ENCODE data around the gene SLC25A4.
"Not testable (repeated sequence)": the region's sequence is repeated elsewhere in the genome, so short reads cannot be mapped to it uniquely, and the experiment has no call there.

The SLC25A4 gene

DNA sequence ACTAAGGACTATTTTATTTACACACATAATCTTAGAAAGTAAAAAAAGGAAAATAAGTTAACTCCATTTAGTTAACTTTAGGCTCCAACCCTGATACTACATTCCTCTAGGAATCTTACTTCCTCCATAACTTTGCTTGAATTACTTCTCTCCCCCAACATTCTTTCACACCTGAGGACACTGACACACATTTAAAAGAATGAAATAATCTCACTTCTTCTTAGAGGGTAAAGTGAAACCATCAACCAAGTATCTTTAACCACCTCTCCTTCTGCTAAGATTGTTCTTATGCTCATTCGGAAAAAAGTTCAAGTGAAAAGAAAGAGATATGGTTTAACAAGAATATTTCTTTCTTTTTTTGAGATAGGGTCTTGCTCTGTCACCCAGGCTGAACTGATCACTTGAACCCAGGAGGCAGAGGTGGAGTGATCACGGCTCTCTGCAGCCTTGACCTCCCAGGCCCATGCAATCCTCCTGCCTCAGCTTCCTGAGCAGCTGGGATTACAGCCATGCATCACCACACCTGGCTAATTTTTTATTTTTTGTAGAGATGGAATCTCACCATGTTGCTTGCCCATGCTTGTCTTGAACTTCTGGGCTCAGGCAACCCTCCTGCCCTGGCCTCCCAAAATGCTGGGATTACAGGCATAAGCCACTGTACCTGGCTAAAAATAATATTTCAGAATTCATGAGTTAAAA, 28.5 kb downstream of the SLC25A4 start:
- DNase-seq (ENCODE audit: low read depth in 1 of 2, low spot score in 1 of 2): no peak

- DNase-seq (ENCODE audit: low read depth in 1 of 2, low spot score in 1 of 2): no peak
These were observed 36.4 kb downstream of the SLC25A4 start for GRCh38 chr4:185179488-185179887.

- DNase-seq (ENCODE audit: low read depth in 1 of 2, low spot score in 1 of 2): no peak
These were observed 39.2 kb downstream of the SLC25A4 start for GRCh38 chr4:185182239-185182638.

GRCh38 chr4:185183622-185184281, 40.7 kb downstream of the SLC25A4 start:
- peak in 1 of 2 donors; percentile 74 for DNase-seq (ENCODE audit: low read depth in 1 of 2, low spot score in 1 of 2)

DNA sequence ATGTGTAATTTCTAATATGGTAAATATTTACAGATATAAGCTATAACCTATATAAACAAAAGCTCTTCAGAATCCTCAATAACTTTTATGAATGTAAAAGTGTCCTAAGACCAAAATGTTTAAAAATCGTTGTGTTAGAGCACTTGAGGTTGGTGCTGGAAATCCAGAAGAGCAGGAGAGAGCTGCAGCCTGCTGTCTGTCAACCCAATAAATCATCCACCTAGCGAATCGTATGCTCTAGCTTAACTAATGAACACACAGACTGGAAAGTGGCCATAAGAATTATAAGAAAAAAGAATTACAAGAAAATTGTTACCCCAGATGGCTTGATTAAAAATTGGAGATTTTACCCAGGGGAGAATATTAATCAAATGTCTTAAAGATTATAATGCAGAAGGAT, 43.7 kb downstream of the SLC25A4 start:
- DNase-seq (ENCODE audit: low read depth in 1 of 2, low spot score in 1 of 2): no peak

DNA sequence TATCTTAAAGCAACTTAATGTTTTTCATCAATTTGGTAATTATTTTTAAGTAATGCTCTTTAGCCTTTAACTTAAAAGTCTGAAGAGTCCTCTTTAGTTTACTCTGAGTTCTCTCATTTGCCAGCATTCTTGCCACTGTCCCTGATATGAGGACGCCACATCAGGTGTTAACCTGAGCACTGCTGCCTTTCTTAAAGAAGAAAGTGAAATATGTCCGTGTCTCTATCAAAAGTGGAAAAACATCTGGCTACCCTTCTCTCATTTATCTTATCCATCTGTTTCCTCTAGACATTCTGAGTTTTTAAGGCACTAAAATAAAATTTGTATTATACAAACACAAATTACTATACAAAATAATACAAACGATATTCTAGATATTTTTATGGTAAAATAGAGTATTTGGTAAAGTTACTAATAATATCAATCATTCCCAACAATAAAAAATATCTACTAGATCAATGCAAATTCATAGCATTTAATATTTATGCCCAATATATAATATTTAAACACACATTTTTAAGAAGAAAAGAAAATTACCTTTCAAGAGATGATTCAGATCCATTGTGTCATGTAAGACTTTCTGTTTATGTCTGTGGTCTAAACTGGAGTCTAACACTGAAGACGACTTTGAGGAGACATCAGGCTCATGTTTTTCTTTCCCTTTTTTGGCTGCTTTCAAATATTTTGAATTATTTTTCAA, 46.7 kb downstream of the SLC25A4 start:
- DNase-seq (ENCODE audit: low read depth in 1 of 2, low spot score in 1 of 2): no peak

GRCh38 chr4:185190306-185190856, 47.3 kb downstream of the SLC25A4 start:
- DNase-seq (ENCODE audit: low read depth in 1 of 2, low spot score in 1 of 2): no peak

DNA sequence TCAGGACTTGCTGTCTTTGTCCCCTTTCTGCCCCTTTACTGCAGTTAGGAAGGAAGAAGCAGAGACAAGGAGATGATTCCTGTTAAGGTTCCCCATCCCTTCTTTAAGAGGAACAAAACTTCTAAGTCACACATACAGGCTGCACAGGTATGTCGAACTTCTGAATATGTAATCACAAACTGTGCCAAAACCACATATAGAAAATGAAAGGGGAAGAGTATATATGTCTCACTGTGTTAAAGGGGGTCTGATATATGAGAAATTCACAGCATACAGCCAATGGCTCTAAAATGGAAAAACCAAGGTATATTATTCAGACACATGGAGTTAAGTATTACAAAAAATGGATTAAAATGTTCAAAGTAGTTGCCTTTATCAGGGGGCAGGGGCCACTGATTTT, 49.0 kb downstream of the SLC25A4 start:
- DNase-seq (ENCODE audit: low read depth in 1 of 2, low spot score in 1 of 2): no peak

GRCh38 chr4:185194924-185195888, 52.1 kb downstream of the SLC25A4 start:
- DNase-seq (ENCODE audit: low read depth in 1 of 2, low spot score in 1 of 2): no peak

GRCh38 chr4:185196437-185196836, 53.4 kb downstream of the SLC25A4 start:
- DNase-seq (ENCODE audit: low read depth in 1 of 2, low spot score in 1 of 2): no peak

GRCh38 chr4:185198189-185198588, 55.1 kb downstream of the SLC25A4 start:
- not testable (repeated sequence) for DNase-seq (ENCODE audit: low read depth in 1 of 2, low spot score in 1 of 2)
